ENCODE data around the gene CCND1. TPM values are rescaled to one million over a fixed set of nuclear protein-coding genes. Genes with fewer than 3 reads are reported as not detected.

CCND1 gene
- total and polyA plus RNA-seq, 2 of the 8 experiments (the other 6 are each of a cell fraction or from before 2014, with no cell fraction given) = 64.5 to 170 TPM

DNA sequence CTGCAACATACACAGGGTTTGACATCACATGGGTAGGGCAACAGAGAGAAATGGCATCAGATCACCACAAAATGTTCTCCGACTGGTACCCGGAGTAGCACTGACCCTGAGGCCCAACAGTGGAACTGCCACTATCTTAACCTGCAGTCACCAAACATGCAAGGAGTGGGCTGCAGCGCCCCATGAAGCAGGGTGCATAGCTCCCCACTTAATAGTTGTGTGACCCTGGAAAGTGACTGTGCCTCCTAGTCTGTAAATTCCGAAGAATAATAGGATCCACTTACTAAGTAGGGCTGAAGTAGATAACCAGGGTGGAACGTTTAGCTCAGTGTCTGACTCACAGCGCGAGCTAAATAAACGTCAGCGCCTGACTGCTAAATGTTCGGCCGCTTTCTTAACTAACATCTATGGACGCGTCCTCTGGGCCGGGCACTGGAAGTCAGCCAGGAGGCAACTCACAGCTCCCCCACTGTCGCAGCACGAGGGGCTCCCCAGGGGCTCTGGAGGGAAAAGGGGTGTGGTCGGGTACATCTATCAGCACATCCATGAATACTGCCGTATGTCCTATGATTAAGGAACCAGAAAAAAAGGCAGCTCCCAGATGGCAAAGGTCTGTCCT, 33.4 kb downstream of the CCND1 start:
- Histone ChIP-seq H2AFZ (ENCODE audit: low read length) (no peak overlapping the region), H3K4me3 (ENCODE audit: extremely low read depth in 1 of 4, insufficient read depth in 2 of 4, low read depth in 3 of 4, low read length in 4 of 4) (peak overlapping the region; percentile 71 to 92 (median 88)), H2BK5ac (ENCODE audit: low read depth, low read length) (no peak overlapping the region), H3K4me1 (replicated peaks in 1 of 4; ENCODE audit: control insufficient read depth in 3 of 4, insufficient read depth in 4 of 4, low read length in 3 of 4) (peaks cover 3 to 5% (median 4%) of the 10 kb centered on the region in 4 experiments), H4K5ac (ENCODE audit: insufficient read length, low read depth, low read length) (no peak overlapping the region), H2BK120ac (replicated peaks; ENCODE audit: low read depth, low read length) (no peak overlapping the region), H3K23ac (ENCODE audit: insufficient read length) (no peak overlapping the region), H3K27ac (ENCODE audit: low read depth, low read length) (no peak overlapping the region), H4K91ac (replicated peaks; ENCODE audit: insufficient read length, low read length) (no peak overlapping the region), H2AK5ac (ENCODE audit: low read depth, low read length) (no peak overlapping the region), H3K36me3 (ENCODE audit: control insufficient read depth in 2 of 4, insufficient read depth in 4 of 4, low read length in 3 of 4) (peaks cover 3 to 12% (median 7%) of the 10 kb centered on the region in 4 experiments; a peak in 7 of 8 replicates), H2BK15ac (ENCODE audit: low read length) (no peak overlapping the region), H3K56ac (replicated peaks; ENCODE audit: insufficient read length, low read depth, low read length) (no peak overlapping the region), H3K9ac (replicated peaks in 1 of 4; ENCODE audit: extremely low read depth in 1 of 4, low read depth in 3 of 4, low read length in 3 of 4) (peak overlapping the region; percentile 71 to 84 (median 74); a peak in 6 of 7 replicates), H3K4ac (replicated peaks; ENCODE audit: insufficient read length, low read depth, low read length) (no peak overlapping the region), H3K79me2 (ENCODE audit: control insufficient read depth in 1 of 2, insufficient read depth in 2 of 2, low read length in 2 of 2) (peaks cover 5 to 20% of the 10 kb centered on the region in 2 experiments; a peak in 3 of 4 replicates), H2BK20ac (ENCODE audit: low read length) (no peak overlapping the region), H3K23me2 (ENCODE audit: low read depth, low read length) (no peaks in the 10 kb centered on the region; the same call in 1 of the 2 replicates), H4K20me1 (replicated peaks in 1 of 2; ENCODE audit: control insufficient read depth in 1 of 2, insufficient read depth in 2 of 2, low read length in 2 of 2) (peaks cover 7 to 9% of the 10 kb centered on the region in 2 experiments), H2BK12ac (ENCODE audit: low read depth, low read length) (no peak overlapping the region), H4K8ac (ENCODE audit: extremely low read depth, insufficient read depth, low read length) (peak overlapping the region; percentile 94; the same call in 1 of the 2 replicates), H3K18ac (ENCODE audit: extremely low read depth, low read length) (no peak overlapping the region), H3K4me2 (ENCODE audit: insufficient read depth in 1 of 2, low read depth in 2 of 2, low read length in 2 of 2) (peak overlapping the region; percentile 93 to 98), H3K14ac (ENCODE audit: insufficient read length) (no peak overlapping the region), H3K9me3 (ENCODE audit: insufficient read depth in 2 of 2, low read depth in 1 of 2, low read length in 1 of 2) (no peaks in the 10 kb centered on the region), H3K79me1 (ENCODE audit: low read depth, low read length) (peaks cover 11% of the 10 kb centered on the region), H3K27me3 (replicated peaks in 1 of 4; ENCODE audit: control insufficient read depth in 3 of 4, extremely low read depth in 1 of 4, insufficient read depth in 3 of 4, low read length in 3 of 4) (no peaks in the 10 kb centered on the region)
- ChIA-PET CTCF (ENCODE audit: partially characterized antibody) (interaction anchor here (0.8 to 3.6 kb wide), 9 partner anchors 9 to 560 kb away, joined by 3 to 18 read pairs (median 3); partner anchors contain the start of gene MYEOV), POLR2A (ENCODE audit: partially characterized antibody) (interaction anchor here (0.6 to 2.1 kb wide), 9 partner anchors 10 to 230 kb away, joined by 3 to 8 read pairs (median 4); partner anchors contain the start of gene FGF19)
- FAIRE-seq = no peak
- no peak for DNase-seq (ENCODE audit: low read depth in 1 of 2, low spot score in 2 of 2)
- TF ChIP-seq POLR2A (IDR thresholded peaks at IDR 0.05; ENCODE audit: control extremely low read depth in 1 of 2, low read depth in 2 of 2, low read length in 2 of 2) (no peak), MAFK (IDR thresholded peaks at IDR 0.05; ENCODE audit: low read depth, low read length) (no peak), RXRA (IDR thresholded peaks at IDR 0.05; ENCODE audit: insufficient read depth, low read depth, low read length) (no peak), CHD2 (IDR thresholded peaks at IDR 0.05; ENCODE audit: low read length) (no peak), RNF2 (IDR thresholded peaks at IDR 0.05; ENCODE audit: borderline replicate concordance, low read depth, low read length, missing control alignments, poor library complexity, severe bottlenecking) (no peak), TEAD4 (IDR thresholded peaks at IDR 0.05; ENCODE audit: low read depth, low read length) (no peak), SIX5 (IDR thresholded peaks at IDR 0.05; ENCODE audit: low read depth, low read length) (no peak), RFX5 (IDR thresholded peaks at IDR 0.05; ENCODE audit: borderline replicate concordance, low read depth, low read length) (no peak), E2F6 (IDR thresholded peaks at IDR 0.05) (no peak), ATF3 (IDR thresholded peaks at IDR 0.05; ENCODE audit: insufficient read depth, low read depth, low read length) (no peak), BRCA1 (IDR thresholded peaks at IDR 0.05; ENCODE audit: low read depth, low read length) (no peak), KDM5A (IDR thresholded peaks at IDR 0.05; ENCODE audit: low read length) (no peak)
- 42% methylated on average over 18 of the region's 18 CpGs; no CpG with 5 or more reads in 1 of the 2 experiments for WGBS, 2 experiments (ENCODE audit: extremely low coverage in 1 of 2, insufficient coverage in 1 of 2, insufficient read length in 1 of 2, insufficient replicate concordance in 2 of 2, low coverage in 1 of 2, low lambda C conversion rate in 2 of 2, missing lambda C conversion rate in 1 of 2)

Measured in H1 (cell line).